GM18502 (cell line): ENCODE measurements around the gene MSN.
"Not testable (repeated sequence)": the region's sequence is repeated elsewhere in the genome, so short reads cannot be mapped to it uniquely, and the experiment has no call there.

Source experiments
- ATAC-seq: cut with Tn5 transposase; IDR thresholded peaks from one replicate; pipeline ENCODE4 v1.9.1; 2021; ENCODE audit warnings: mild to moderate bottlenecking; ENCODE audit not compliant: unreplicated experiment, poor library complexity

MSN gene

DNA sequence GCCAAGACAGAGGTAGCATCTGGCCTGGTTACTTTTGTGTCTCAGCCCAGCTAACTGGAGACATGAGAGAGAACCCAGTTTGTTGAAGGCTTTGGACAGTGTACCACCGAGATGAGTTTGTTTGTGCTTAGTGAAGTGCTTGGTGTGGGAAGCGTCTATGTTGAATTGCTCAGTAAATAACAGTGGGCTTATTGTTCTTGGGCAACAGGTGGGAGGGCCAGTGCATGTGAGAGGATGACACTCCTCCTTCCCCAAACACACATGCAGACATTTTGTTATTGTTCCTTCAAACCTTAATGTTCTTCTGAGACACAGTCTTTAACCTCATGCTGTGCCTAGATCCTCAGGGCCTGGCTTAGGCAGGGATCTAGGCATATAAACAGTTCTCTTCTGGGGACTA, 39.7 kb downstream of the MSN start:
- ATAC-seq: no peak

DNA sequence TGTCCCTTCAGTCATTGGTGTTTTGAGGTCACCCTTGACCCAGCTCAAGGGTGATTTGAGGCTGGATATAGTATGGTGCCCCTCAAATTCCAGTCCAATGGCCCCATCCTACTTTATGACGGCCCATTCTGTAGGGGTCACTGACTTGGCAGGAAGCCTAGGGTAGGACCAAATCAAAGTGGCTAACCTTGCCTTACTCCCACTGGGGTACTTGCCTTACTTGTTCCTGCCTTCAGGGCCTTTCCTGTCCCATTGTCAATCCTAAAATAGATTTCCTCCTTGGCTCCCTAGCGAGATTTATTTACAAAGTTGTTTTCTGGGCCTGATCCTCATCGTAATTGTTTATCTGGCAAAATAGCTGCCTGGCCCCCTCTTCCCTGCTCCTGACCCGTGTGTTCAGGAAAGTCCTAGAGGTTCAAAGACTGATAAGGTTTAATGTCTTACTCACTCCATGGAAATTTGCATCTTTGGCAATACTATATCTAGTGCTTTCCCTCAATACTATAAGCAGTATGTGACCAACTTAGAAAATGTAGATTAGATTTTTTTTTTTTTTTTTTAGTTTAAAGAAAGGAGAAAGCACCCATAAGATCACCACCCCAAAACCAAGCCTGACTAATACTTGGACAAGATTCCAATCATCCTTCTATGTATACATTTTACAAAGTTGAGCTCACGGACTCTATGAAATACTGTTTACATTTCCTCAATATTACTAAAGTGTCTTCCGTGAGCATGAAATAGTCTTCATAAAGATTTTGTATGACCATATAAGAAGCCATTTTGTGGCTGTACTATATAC, 44.8 kb downstream of the MSN start:
- no peak for ATAC-seq

DNA sequence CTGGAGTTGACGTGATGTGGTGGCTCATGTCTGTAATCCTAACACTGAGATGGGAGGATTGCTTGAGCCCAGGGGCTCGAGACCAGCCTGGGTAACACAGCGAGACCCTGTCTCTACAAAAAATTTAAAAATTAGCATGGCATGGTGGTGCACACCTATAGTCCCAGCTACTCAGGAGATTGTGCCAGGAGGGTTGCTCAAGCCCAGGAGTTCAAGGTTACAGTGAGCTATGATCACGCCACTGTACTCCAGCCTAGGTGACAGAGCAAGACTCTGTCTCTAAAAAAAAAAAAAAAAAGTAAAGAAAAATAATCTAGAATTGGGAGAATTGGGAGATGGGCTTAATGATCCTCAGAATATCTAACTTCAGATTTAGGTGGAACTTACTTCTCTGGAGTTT, 51.1 kb downstream of the MSN start:
- ATAC-seq: no peak

DNA sequence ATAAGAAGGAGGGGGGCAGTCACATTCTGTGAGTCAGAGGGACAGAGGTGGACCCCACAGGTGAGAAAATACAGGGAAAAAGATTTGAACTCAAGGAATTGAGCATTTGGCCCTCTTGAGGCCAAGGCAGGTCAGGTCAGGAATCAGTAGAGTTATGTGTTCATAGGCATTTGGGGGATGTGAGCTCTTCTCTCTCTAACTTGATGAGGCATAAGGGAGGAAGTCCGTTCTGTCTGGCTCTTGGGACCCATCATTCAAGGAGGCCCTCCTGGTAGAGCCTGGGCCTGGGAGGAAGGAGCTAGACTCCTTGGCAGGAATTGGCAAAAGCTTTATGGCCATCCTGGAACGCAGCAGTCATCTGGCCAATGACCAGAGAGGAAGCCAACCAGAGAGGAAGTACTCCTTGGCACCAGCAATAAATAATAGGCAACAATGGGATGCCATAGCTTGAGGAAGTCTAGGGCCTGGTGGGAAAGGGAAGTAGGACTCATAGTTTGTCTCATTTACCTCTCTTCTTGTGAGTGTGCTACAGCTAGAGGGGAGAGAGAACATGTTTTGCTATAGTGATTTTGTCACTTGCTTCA, 53.0 kb downstream of the MSN start:
- ATAC-seq: no peak

DNA sequence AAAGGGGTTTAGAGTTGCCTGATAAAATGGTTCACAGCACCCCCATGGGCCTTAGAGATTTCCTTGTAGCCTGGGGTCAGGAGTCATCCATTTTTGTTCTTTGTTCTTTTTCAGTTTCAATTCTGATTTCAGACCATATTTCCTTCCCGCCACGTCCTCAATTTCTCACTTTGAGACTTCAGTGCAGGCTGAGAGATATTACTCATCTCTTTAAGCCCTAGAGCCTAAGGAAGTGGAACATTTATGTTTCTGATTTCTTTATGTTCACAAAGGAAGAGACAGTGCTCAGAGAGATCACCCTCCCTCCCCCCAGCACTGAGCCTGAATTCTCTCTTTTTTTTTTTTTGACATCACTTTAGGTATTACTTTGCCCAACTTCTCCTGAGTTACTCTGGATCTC, 56.3 kb downstream of the MSN start:
- peak; percentile 85 for ATAC-seq

DNA sequence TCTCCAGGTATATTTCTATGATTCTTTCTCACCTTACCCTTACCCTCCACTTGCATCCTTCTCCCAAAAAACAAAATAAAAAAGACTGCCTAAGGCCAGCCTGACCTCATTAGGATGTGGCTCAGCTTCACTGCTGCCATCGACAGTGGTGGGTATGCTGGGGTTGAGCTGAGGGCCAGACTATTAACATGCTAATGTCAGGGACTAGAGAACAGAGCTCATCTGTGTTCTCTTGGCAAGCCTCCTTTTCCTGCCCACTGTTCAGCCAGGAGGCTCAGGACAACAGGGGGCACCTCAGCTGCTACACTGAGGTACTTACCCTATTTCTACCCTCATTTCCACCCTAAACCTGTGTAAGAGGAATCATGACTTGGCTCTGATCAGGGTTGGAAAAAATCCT, 59.3 kb downstream of the MSN start:
- no peak for ATAC-seq

DNA sequence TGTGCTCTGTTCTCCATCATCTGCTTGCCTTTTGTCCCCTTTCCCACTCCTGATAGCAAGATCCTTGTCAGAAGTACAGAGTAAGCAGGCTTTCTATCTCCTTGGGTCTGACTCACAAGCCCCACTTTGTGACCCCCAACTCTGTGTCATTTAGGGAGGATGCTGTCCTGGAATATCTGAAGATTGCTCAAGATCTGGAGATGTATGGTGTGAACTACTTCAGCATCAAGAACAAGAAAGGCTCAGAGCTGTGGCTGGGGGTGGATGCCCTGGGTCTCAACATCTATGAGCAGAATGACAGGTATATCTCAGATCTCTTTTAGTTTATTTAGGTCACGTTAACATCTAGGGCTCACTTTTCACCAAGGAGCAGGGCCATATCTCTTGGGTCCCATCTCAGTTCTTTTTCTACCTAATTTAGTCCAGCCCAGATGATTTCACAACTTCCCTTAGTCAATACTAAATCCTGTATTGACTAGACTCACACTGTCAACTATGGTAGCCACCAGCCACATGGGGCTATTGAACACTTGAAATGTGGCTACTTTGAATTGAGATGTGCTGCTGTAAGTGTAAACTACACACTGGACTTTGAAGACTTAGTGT, 64.3 kb downstream of the MSN start:
- ATAC-seq: no peak

DNA sequence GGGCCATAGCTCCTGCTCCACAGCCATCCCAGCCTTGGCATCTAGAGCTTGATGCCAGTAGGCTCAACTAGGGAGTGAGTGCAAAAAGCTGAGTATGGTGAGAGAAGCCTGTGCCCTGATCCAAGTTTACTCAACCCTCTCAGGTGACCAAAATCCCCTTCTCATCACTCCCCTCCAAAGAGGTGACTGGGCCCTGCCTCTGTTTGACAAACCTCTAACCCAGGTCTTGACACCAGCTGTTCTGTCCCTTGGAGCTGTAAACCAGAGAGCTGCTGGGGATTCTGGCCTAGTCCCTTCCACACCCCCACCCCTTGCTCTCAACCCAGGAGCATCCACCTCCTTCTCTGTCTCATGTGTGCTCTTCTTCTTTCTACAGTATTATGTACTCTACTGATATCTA, 73.5 kb downstream of the MSN start:
- ATAC-seq: no peak

DNA sequence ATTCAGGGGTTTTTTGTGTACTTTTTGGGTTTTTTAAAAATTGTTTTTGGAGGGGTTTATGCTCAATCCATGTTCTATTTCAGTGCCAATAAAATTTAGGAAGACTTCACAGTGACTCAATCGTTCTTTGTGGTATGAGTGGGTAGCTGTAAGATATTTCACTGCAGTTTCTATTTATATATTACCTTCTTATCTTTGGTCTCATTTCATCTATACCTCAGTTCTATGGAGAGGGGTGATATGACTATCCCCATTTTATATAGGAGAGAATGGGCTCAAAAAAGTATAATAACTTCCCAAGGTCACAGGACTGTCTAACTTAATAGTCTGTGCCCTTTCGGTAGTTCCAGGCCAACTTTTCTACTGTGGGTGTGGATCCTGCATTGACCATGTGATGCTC, 74.4 kb downstream of the MSN start:
- ATAC-seq: no peak

DNA sequence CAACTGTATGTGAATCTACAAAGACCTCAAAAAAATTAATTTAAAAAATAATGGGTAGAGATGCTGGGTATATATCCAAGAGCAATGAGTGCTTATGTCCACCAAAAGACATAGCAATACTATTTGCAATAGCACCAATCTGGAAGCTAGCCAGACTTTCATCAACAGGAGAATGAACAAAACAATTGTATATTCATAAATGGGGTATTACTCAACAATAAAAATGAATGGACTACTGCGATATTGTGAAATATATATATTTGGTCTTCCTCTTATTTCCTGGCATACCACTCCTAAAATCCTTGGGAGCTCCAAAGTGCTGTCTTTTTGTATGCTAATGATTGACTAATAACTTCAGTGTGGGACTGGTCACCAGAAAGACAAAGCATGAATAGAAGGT, 77.5 kb downstream of the MSN start:
- no peak for ATAC-seq

DNA sequence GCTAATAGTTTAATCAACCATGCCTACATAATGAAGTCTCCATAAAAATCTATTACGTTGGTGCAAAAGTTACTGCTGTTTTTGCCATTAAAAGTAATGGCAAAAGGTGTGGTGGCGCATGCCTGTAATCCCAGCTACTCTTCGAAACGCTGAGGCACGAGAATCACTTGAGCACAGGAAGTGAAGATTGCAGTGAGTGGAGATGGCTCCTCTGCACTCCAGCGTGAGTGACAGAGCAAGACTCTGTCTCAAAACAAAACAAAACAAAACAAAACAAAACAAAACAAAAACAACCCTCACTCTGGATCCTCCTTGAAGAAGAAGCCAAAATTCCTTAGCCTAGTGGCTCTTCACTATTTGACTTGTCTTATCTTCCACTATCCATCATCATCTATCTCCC, 78.0 kb downstream of the MSN start:
- ATAC-seq: no peak

DNA sequence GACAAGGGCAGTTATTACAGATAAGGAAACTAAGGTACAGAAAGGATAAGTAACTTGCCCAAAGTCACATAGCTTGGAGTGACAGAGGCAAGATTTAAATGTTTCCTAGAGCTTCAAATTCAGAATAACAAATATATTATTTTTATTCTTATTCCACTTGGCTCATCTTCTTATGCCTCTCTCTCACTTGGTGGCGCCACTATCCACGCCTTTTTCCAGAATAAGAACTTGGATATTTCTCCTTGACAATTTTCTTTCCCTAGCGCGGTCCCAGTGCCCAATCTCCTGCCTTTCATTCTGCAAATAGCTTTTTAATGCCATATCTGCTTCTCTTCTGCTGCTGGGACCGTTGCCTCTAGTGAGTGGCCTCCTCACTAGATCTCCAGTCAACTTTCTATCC, 78.5 kb downstream of the MSN start:
- ATAC-seq: no peak

DNA sequence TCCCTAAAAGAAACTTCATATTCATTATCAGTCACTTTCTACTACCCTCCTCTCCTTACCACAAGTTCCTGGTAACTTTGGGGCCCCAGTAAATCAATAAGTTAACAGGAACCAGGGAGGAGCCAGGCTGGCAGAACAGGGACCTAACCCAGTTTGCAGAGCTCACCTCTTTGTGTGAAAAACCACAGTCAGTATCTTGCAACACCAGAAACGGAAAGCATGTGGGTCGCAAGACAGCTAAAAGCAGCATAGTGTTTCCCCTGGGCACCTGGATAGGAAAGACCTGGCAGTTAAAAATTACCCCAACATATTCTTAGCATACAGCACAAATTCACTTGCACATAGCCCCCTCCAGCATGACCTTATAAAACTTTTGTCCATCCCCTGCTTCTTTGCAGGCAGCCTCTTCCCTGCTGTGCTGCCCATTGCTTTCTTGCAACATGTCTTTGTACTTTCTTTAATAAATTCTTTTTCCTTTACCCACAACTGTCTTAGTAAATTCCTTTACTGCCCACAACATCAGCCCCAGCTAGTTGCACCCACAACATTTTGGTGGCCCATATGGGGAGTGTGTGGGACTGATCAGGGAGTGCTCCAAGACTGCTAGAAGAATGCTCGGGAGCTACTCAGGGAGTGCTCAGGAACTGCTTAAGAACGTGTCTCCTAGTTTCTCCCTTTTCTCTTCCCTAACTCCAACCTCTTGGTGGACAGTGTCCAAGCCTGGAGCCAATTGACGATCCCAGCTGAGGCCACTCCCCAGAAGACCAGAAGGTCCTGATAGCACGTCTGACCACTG, 83.4 kb downstream of the MSN start:
- ATAC-seq: peak; percentile 75

DNA sequence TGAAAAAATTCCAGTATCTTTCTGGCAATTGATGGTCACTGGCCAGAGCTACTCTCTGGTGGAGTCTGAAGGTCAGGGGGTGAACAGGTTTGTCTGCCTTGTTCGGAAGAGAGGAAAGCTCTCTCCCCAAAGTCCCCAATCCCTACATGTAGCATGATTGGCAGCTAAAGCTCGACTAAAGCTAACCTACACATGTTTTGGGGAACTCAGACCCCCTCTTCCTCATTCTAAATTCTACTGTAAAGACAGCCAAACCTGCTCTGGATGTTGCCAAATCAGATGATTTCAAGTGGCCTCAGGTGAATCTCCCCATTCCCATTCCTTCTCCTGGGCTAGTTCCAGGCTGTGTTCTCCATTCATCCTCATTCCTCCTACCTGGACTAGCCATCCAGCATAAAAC, 84.1 kb downstream of the MSN start:
- no peak for ATAC-seq

DNA sequence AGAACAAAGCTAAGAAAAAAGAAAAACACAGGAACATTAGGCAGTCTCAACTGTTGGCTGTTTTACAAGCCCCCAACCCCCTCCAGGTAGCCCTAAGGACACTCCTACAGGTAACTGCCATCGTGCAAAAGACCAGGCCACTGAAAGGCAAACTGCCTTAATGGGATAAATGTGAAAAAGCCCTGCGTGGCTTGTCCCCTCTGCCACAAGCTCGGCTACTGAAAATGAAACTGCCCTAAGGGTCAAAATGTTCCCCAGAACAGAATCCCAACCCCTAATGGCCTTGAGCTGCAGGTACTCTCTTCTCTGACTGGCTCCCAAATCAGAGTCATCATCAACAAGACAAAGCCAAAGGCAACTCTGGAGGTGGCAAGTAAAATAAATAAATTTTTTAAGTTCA, 84.8 kb downstream of the MSN start:
- ATAC-seq: no peak

DNA sequence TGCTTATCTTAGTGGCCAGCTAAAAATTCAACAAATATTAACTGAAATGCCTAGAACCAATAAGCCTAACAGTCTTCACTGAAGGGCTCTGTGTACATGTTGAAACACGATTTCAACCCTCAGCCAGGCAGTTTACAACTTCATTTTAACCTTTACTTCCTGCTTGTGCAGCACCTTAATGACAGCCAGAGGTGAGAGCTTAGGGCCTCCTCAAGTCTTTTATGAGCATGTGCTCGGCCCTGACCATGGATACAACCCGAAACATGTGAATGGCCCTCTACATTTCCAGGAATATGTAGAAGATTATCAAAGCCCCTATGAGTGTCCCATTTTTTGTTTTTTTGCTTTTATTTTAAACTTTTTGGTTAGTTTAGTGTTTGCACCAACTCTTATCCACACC, 88.3 kb downstream of the MSN start:
- ATAC-seq: no peak

DNA sequence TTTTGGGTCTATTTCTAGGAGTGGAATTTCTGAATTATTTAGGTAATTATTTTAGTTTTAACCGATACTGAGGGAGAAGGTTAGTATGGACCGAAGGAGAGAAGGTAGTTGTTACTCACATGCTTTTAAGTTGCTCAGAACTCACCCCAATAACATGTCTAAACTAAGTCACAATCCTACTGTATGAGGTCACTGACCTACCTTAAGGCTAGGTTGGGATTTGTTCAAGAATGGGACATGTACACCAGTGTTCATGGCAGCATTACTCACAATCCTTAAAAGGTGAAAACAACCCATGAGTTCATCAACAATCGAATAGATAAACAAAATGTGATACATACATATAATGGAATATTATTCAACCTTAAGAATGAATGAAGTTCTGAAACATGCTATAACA, 90.5 kb downstream of the MSN start:
- no peak for ATAC-seq

DNA sequence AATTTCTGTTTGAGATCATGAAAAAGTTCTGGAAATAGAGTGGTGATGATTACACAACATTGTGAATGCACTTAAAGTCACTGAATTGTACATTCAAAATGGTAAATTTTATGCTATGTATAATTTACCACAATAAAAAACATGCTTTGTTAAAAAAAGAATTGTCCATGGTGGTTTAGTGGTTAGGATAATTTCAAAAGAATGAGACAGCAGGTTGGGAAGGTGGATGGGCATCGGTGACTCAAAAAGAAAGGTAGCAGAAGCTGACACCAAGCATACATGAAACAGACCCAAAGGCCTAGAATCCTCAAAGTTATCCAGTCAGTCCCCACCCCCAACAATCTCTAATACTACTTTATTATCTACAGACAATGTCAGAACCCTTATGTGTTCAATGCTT, 91.1 kb downstream of the MSN start:
- ATAC-seq: no peak

DNA sequence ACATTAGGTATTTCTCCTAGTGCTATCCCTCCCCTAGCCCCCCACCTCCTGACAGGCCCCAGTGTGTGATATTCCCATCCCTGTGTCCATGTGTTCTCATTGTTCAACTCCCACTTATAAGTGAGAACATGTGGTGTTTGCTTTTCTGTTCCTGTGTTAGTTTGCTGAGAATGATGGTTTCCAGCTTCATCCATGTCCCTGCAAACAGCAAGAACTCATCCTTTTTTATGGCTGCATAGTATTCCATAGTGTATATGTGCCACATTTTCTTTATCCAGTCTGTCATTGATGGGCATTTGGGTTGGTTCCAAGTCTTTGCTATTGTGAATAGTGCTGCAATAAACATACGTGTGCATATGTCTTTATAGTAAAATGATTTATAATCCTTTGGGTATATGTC, 92.1 kb downstream of the MSN start:
- not testable (repeated sequence) for ATAC-seq

DNA sequence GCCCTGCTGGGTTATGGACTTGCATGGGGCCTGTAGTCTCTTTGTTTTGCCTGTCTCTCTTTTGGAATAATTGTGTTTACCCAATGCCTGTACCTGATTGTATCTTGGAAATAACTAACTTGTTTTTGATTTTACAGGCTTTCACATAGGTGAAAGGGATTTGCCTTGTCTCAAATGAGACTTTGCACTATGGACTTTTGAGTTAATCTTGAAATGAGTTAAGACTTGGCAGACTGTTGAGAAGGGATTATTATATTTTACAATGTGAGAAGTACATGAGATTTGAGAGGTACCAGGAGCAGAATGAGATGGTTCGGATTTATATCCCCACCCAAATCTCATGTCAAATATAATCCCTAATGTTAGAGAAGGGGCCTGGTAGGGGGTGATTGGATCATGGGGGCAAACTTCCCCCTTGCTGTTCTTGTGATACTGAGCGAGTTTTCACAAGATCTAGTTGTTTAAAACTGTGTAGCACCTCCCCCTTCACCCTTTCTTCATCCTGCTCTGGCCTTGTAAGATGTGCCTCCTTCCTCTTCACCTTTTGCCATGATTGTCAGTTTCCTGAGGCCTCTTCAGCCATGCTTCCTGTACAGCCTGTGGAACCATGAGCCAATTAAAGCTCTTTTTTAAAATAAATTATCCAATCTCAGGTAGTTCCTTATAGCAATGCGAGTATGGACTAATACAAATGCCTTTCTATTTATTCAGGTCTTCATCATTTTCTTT, 102.3 kb downstream of the MSN start:
- ATAC-seq: no peak
